K562 (cell line): Measurements from ENCODE around the gene UBAC2. TPM values are rescaled to one million over a fixed set of nuclear protein-coding genes. Genes with fewer than 3 reads are reported as not detected.
A peak's percentile ranks its signal among the peaks of the same experiment; 100 is the strongest.

Experiments used
- DEAF1 ChIP-seq: fragments of 450-650 bp; formaldehyde crosslinking; IDR thresholded peaks from 2 replicates; pipeline ENCODE4 v1.4.0; 2020; ENCODE audit warnings: mild to moderate bottlenecking, moderate library complexity
- ELF4 ChIP-seq: fragments of 450-650 bp; formaldehyde crosslinking; IDR thresholded peaks from 2 replicates; pipeline ENCODE4 v1.4.0; 2022; ENCODE audit warnings: missing genetic modification characterization
- FOXK1 ChIP-seq: sonication (generic); formaldehyde crosslinking; IDR thresholded peaks from 2 replicates; pipeline ENCODE4 v1.8.0; 2022; ENCODE audit warnings: missing genetic modification reagents, mild to moderate bottlenecking, borderline replicate concordance
- MYC ChIP-seq, 2 experiments: fragments of 250-450 bp in 1 of 2; sonication (Bioruptor Pico) in 1 of 2; IDR thresholded peaks; 2 replicates each; pipeline versions ENCODE4 v1.5.1 to v1.6.1; 2012 to 2021; ENCODE audit warnings: low read depth in 2 of 2, borderline replicate concordance in 1 of 2, improper control_type of control experiment in 1 of 2, low read length in 1 of 2, mild to moderate bottlenecking in 1 of 2, moderate library complexity in 1 of 2
- NFYB ChIP-seq: IDR thresholded peaks from 2 replicates; pipeline ENCODE4 v1.6.1; 2011; ENCODE audit warnings: mild to moderate bottlenecking, moderate library complexity; ENCODE audit not compliant: insufficient read length; ENCODE audit errors: extremely low read depth
- ZNF407 ChIP-seq: fragments of 450-650 bp; IDR thresholded peaks from 2 replicates; pipeline ENCODE4 v1.6.1; 2016; ENCODE audit warnings: low read depth
- polyA plus RNA-seq, 8 experiments: library from polyadenylated mRNA; depleted of rRNA in 4 of 8; stranded (reverse) in 5 of 8; unstranded in 3 of 8; fragments of >200 nt; fragmentation: Nextera tagmentation in 2 of 8; fragmentation: Illumina TruSeq in 1 of 8; extraction: Ambion mirVana in 2 of 8; extraction: Trizol in 1 of 8; gene quantifications; 2 replicates each; pipeline versions ENCODE4 v1.2.1 to v1.2.3, GENCODE V29; 2011 to 2014; ENCODE audit warnings: inconsistent platforms in 1 of 8, missing spikeins in 1 of 8
- total RNA-seq, 7 experiments: library from RNA; depleted of rRNA in 6 of 7; stranded (reverse); fragments of >200 nt in 6 of 7; fragmentation: Illumina TruSeq in 2 of 7; extraction: Trizol in 2 of 7; gene quantifications; 2 replicates each; pipeline versions ENCODE4 v1.2.1 to v1.2.3, GENCODE V29; 2011 to 2021; ENCODE audit warnings: low replicate concordance in 1 of 7

The UBAC2 gene
- total and polyA plus RNA-seq, 9 of the 15 experiments (the other 6 are each of a cell fraction or from before 2014, with no cell fraction given) = 6.0 to 84.1 (median 32.3) TPM

GRCh38 chr13:99386911-99387788 lies 186.5 kb downstream of the UBAC2 start (continued):
- TF ChIP-seq DEAF1 (CRISPR knock-in tag) = no peak
- no peak for TF ChIP-seq ZNF407
- TF ChIP-seq FOXK1 = no peak
- peak; percentile 47; the same call in 1 of the 2 replicates for TF ChIP-seq MYC (IDR thresholded peaks at IDR 0.05; ENCODE audit: low read depth, low read length)
- no peak for TF ChIP-seq MYC (CRISPR knock-in tag; IDR thresholded peaks at IDR 0.05; ENCODE audit: borderline replicate concordance, low read depth)
- no peak for TF ChIP-seq NFYB
- TF ChIP-seq ELF4 (CRISPR knock-in tag) = no peak
